ENCODE data around the gene OR8K1. TPM values are rescaled to one million over a fixed set of nuclear protein-coding genes. Genes with fewer than 3 reads are reported as not detected.
A peak's percentile ranks its signal among the peaks of the same experiment; 100 is the strongest.

OR8K1 gene
- total and polyA plus RNA-seq, 9 of the 15 experiments (the other 6 are each of a cell fraction or from before 2014, with no cell fraction given): not detected

DNA sequence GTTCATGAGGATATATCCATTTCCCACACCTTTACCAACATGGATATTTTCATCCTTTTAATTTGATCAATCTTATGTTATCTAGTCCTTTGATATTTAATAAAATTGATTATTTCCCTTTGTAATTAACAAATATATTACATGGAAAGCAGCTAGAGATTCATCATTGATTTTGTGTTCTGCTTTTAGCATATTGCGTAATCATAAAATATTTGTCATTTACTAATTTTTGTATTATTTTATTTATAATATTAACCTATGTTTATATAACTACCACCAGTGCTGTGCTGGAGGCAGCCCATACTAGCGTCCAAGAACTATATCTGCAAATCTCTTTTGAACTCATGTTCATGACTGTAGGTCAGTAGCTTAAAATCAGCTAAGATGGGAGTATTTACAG is 34.3 kb downstream of the OR8K1 start:
- Histone ChIP-seq H3K27ac (ENCODE audit: extremely low read depth, low read depth, low read length) (no peak overlapping the region), H2AFZ (ENCODE audit: low read depth, low read length) (no peak overlapping the region), H3K4me3 (no peak overlapping the region), H3K4me1 (replicated peaks in 1 of 2; ENCODE audit: control insufficient read depth in 2 of 2, insufficient read depth in 2 of 2, low read length in 2 of 2) (no peaks in the 10 kb centered on the region), H3K9me3 (replicated peaks; ENCODE audit: control insufficient read depth, insufficient read depth, low read depth, low read length) (0 out of 2 replicates have a peak, but pooled peaks cover 3% of the 10 kb centered on the region), H3K9me1 (ENCODE audit: control insufficient read depth, insufficient read depth, low read length) (no peaks in the 10 kb centered on the region), H3K79me2 (ENCODE audit: control insufficient read depth, insufficient read depth, low read length) (no peaks in the 10 kb centered on the region), H3K9ac (ENCODE audit: insufficient read depth in 1 of 2, low read depth in 2 of 2, low read length in 2 of 2) (no peak overlapping the region), H3K4me2 (ENCODE audit: insufficient read depth, low read length) (no peak overlapping the region), H3K36me3 (ENCODE audit: control insufficient read depth, insufficient read depth, low read length) (no peaks in the 10 kb centered on the region), H3K27me3 (ENCODE audit: control insufficient read depth in 2 of 2, insufficient read depth in 2 of 2, low read length in 2 of 2) (no peaks in the 10 kb centered on the region), H4K20me1 (replicated peaks; ENCODE audit: control insufficient read depth, insufficient read depth, low read length) (no peaks in the 10 kb centered on the region)
- DNase-seq (ENCODE audit: extremely low read depth in 1 of 4, low spot score in 3 of 4): no peak
- in situ Hi-C loops (cut with MboI): no loop called here
- no peak for FAIRE-seq
- ChIA-PET CTCF (ENCODE audit: low intra/inter-chr PET ratio) (no interaction called here), POLR2A (no interaction called here)
- intact Hi-C loops (cut with micrococcal nuclease): no loop called here
- TF ChIP-seq CEBPG (CRISPR knock-in tag; IDR thresholded peaks at IDR 0.05) (no peak), CEBPG (tag; conservative IDR thresholded peaks at IDR 0.05 in 1 of 2, IDR thresholded peaks at IDR 0.05 in 1 of 2) (peak; percentile 37 to 98; a peak in 3 of 4 replicates), SIN3A (IDR thresholded peaks at IDR 0.05; ENCODE audit: borderline replicate concordance in 2 of 2, control insufficient read depth in 1 of 2, low read depth in 2 of 2, low read length in 2 of 2) (no peak), ZNF253 (CRISPR knock-in tag; conservative IDR thresholded peaks at IDR 0.05) (no peak), CEBPB (tag; IDR thresholded peaks at IDR 0.05) (peak; percentile 81), ZNF583 (CRISPR knock-in tag; IDR thresholded peaks at IDR 0.05) (no peak), THRAP3 (IDR thresholded peaks at IDR 0.05; ENCODE audit: borderline replicate concordance) (no peak)
- TF ChIP-seq, protein P1, sequence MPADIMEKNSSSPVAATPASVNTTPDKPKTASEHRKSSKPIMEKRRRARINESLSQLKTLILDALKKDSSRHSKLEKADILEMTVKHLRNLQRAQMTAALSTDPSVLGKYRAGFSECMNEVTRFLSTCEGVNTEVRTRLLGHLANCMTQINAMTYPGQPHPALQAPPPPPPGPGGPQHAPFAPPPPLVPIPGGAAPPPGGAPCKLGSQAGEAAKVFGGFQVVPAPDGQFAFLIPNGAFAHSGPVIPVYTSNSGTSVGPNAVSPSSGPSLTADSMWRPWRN (IDR thresholded peaks at IDR 0.05; ENCODE audit: low read depth): no peak
- 0% methylated on average over 2 of the region's 2 CpGs for WGBS (ENCODE audit: insufficient coverage, low coverage, missing lambda C conversion rate)
- no TSS peak for BruUV-seq (replicated peaks)
- no peak for ATAC-seq

All from K562 (cell line).